Measurements from ENCODE around the gene MAVS.

GRCh38 chr20:3804254-3804751 lies 42.3 kb upstream of the MAVS start:
- no peak for TF ChIP-seq SP1 (IDR thresholded peaks at IDR 0.05)
- no peak for TF ChIP-seq SUZ12 (IDR thresholded peaks at IDR 0.05)
- TF ChIP-seq NFRKB (IDR thresholded peaks at IDR 0.05), result no peak
- no peak for TF ChIP-seq FOXM1 (IDR thresholded peaks at IDR 0.05; ENCODE audit: borderline replicate concordance)
- TF ChIP-seq L3MBTL2 (conservative IDR thresholded peaks at IDR 0.05), result no peak
